Nephron progenitor cell (in vitro differentiated cells): ENCODE results near the gene NT5C.
"Not testable (repeated sequence)": the region's sequence is repeated elsewhere in the genome, so short reads cannot be mapped to it uniquely, and the experiment has no call there.

Experiments
- DNase-seq: peaks from one replicate; pipeline ENCODE4 v3.0.0; 2021
- H3K27ac Mint-ChIP-seq: 2 replicates; pipeline ENCODE4 v1.8.0; 2021; ENCODE audit warnings: mild to moderate bottlenecking, moderate library complexity, mixed read lengths
- H3K27me3 Mint-ChIP-seq: 2 replicates; pipeline ENCODE4 v1.8.0; 2021; ENCODE audit warnings: mild to moderate bottlenecking, low read depth, mixed read lengths; ENCODE audit not compliant: poor library complexity
- H3K36me3 Mint-ChIP-seq: 2 replicates; pipeline ENCODE4 v1.8.0; 2021; ENCODE audit warnings: low read depth, mixed read lengths
- H3K4me1 Mint-ChIP-seq: 2 replicates; pipeline ENCODE4 v1.8.0; 2021; ENCODE audit warnings: mixed read lengths
- H3K4me3 Mint-ChIP-seq: 2 replicates; pipeline ENCODE4 v1.8.0; 2021; ENCODE audit warnings: mild to moderate bottlenecking, moderate library complexity, mixed read lengths
- H3K9me3 Mint-ChIP-seq: 2 replicates; pipeline ENCODE4 v1.8.0; 2021; ENCODE audit warnings: mild to moderate bottlenecking, moderate library complexity, mixed read lengths
- TF ChIP-seq, protein P1 (sequence below): fragments of 200-600 bp; sonication (generic); IDR thresholded peaks from 2 replicates; pipeline ENCODE4 v1.5.0; 2021; ENCODE audit warnings: antibody characterized with exemption

NT5C gene

DNA sequence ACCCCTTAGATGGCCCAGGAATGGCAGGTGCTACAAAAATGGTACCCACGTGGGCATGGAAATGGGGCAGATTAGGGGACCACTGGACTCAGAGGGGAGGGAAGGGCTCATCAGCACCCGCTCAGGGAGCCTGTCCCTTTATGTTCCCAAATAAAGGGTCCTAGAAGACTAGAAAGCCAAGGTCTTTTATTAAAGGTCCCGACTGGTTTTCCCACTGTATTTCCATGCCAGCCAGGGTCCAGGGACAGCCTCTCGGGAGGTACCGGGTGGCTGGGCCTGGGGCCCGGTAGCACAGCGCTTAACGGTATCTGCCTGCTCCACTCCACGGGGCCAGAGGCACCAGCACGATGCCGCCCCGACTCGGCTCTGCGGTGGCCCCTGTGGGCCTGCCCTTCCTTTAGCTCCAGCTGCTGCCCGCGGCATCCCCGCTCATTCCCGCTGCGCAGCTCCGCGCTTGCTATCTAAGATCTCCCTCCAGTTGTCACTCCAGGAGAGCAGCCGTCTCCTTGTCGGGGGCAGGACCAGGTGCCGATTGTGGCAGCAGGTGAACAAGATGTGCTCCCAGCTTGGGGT, 1.4 kb downstream of the NT5C start:
- Mint-ChIP-seq H3K9me3 (no peaks in the 10 kb centered on the region), H3K4me3 (peak overlapping the region; percentile 92), H3K27ac (peak overlapping the region; percentile 53), H3K4me1 (peaks cover 33% of the 10 kb centered on the region), H3K27me3 (no peaks in the 10 kb centered on the region), H3K36me3 (peaks cover 14% of the 10 kb centered on the region)
- TF ChIP-seq, protein P1, sequence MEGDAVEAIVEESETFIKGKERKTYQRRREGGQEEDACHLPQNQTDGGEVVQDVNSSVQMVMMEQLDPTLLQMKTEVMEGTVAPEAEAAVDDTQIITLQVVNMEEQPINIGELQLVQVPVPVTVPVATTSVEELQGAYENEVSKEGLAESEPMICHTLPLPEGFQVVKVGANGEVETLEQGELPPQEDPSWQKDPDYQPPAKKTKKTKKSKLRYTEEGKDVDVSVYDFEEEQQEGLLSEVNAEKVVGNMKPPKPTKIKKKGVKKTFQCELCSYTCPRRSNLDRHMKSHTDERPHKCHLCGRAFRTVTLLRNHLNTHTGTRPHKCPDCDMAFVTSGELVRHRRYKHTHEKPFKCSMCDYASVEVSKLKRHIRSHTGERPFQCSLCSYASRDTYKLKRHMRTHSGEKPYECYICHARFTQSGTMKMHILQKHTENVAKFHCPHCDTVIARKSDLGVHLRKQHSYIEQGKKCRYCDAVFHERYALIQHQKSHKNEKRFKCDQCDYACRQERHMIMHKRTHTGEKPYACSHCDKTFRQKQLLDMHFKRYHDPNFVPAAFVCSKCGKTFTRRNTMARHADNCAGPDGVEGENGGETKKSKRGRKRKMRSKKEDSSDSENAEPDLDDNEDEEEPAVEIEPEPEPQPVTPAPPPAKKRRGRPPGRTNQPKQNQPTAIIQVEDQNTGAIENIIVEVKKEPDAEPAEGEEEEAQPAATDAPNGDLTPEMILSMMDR: no peak
- DNase-seq: no peak

DNA sequence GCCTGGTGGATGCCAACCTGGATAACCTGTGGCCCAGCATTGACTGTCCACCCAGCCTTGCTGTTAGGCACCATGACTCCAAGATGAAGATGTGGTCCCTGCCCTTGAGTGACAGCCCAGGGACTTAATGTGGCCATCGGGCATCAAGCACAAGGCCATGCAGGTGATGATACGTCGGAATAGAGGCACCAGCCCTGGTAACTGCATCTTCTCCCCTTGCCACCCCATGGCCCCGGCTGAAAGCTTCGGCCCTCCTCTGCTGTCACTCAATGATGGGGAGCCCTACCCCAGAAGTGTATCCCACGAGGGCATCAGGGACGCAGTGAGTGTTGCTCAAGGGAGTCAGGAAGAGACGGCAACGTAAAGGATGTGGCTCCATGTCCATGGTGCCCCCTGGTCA, 2.0 kb downstream of the NT5C start:
- H3K9me3 Mint-ChIP-seq: no peaks in the 10 kb centered on the region
- peaks cover 10% of the 10 kb centered on the region for H3K36me3 Mint-ChIP-seq
- peak overlapping the region; percentile 60 for H3K4me3 Mint-ChIP-seq
- no peak for DNase-seq
- TF ChIP-seq, protein P1: no peak
- peak overlapping the region; percentile 75 for H3K27ac Mint-ChIP-seq
- H3K27me3 Mint-ChIP-seq: no peaks in the 10 kb centered on the region
- H3K4me1 Mint-ChIP-seq: peaks cover 39% of the 10 kb centered on the region

DNA sequence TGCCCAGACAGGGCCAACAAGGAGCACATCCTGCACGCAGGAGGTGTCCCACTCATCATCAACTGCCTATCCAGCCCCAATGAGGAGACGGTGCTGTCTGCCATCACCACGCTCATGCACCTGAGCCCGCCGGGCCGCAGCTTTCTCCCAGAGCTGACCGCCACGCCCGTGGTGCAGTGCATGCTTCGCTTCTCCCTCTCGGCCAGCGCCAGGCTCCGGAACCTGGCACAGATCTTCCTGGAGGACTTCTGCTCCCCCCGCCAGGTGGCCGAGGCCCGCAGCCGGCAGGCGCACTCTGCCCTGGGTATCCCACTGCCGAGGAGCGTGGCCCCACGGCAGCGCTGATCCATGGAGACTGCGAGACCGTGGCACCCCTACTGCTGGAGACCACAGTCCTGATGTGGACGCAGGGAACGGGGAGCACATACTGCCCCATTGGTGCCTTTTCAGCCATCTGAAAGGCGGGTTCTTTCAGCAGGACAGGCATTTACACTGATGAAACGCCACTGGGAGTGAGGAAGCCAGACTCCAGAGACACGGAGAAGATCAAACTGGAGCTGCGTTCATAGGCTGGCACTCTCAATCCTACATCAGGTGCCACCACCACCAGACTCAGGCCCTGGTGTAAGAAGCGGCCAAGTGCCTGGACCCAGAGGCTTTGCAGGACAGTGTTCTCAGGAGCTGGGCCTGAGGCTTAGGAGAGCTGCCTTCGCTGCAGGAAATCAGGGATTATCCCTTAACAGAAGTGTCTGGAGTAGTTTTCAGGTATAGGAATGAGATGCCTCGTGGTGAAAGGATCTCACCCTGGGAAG, 2.6 kb downstream of the NT5C start:
- no peak overlapping the region for H3K27ac Mint-ChIP-seq
- no peaks in the 10 kb centered on the region for H3K9me3 Mint-ChIP-seq
- H3K4me3 Mint-ChIP-seq: peak overlapping the region; percentile 60
- DNase-seq: no peak
- peaks cover 10% of the 10 kb centered on the region for H3K36me3 Mint-ChIP-seq
- TF ChIP-seq, protein P1: no peak
- H3K4me1 Mint-ChIP-seq: peaks cover 40% of the 10 kb centered on the region
- no peaks in the 10 kb centered on the region for H3K27me3 Mint-ChIP-seq

DNA sequence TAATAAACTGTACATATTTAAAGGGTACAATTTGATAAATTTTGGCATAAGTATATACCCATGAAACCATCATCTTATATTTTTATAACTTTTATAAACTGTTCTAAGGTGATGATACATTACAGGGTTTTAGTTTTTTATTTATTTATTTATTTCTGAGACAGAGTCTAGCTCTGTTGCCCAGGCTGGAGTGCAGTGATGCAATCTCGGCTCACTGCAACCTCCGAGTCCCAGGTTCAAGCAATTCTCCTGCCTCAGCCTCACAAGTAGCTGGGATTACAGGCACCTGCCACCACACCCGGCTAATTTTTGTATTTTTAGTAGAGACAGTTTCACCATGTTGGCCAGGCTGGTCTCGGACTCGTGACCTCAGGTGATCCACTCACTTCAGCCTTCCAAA, 3.6 kb downstream of the NT5C start:
- peak overlapping the region; percentile 65 for H3K4me3 Mint-ChIP-seq
- H3K27ac Mint-ChIP-seq: peak overlapping the region; percentile 96
- H3K36me3 Mint-ChIP-seq, DNase-seq, H3K9me3 Mint-ChIP-seq, H3K27me3 Mint-ChIP-seq: not testable (repeated sequence)
- peaks cover 40% of the 10 kb centered on the region for H3K4me1 Mint-ChIP-seq

DNA sequence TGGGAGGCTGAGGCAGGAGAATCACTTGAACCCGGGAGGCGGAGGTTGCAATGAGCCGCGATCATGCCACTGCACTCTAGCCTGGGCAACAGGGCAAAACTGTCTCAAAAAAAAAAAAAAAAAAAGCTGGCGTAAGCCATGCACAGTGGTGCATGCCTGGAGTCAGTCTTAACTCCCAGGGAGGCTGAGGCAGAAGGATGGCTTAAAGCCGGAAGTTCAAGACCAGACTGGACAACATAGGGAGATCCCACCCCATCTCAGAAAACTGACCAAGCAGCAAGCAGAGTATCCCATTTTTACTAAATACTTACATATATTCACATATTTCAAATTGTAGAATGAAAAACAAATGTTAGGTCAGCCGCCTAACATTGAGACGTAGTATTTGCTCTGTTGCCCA, 4.6 kb downstream of the NT5C start:
- Mint-ChIP-seq H3K4me1 (peaks cover 40% of the 10 kb centered on the region), H3K27me3 (no peaks in the 10 kb centered on the region), H3K36me3 (peaks cover 10% of the 10 kb centered on the region), H3K4me3 (no peak overlapping the region), H3K27ac (no peak overlapping the region), H3K9me3 (no peaks in the 10 kb centered on the region)
- no peak for DNase-seq
- TF ChIP-seq, protein P1: no peak

DNA sequence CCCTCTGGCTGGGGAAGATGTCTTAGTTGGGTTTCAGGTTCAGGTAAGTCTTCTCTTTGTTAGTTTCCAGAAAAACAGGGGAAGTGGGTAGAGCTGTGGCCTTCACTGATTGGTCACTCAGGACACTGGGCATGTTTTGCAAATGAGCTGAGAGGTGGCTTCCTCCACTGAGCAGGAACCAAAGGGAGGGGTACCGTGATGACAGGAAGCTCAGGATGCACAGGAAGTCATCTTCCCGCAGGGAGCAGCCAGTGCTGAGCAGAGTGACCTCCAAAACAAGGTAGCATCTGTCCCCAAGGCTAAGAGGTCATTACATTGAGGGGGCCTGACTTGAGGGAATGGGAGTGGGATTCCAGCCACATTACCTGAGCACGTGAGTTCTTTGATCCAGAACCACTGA, 5.6 kb downstream of the NT5C start:
- peaks cover 17% of the 10 kb centered on the region for H3K36me3 Mint-ChIP-seq
- H3K4me3 Mint-ChIP-seq: no peak overlapping the region
- no peak for DNase-seq
- H3K9me3 Mint-ChIP-seq: no peaks in the 10 kb centered on the region
- H3K27me3 Mint-ChIP-seq: no peaks in the 10 kb centered on the region
- peaks cover 40% of the 10 kb centered on the region for H3K4me1 Mint-ChIP-seq
- TF ChIP-seq, protein P1: no peak
- H3K27ac Mint-ChIP-seq: peak overlapping the region; percentile 94
